Activated T-cell treated with anti-CD3 and anti-CD28 coated beads, Interleukin-2, amount 50 U/mL, for 48 hours (primary cell): ENCODE data around the gene FAM163B.
A peak's percentile ranks its signal among the peaks of the same experiment; 100 is the strongest.
"Not testable (repeated sequence)": the region's sequence is repeated elsewhere in the genome, so short reads cannot be mapped to it uniquely, and the experiment has no call there.

Experiments used
- DNase-seq, 2 experiments: peaks; one replicate each; pipeline ENCODE4 v3.0.0-alpha.2; 2020

The FAM163B gene

GRCh38 chr9:133639613-133640012, 30.4 kb upstream of the FAM163B start:
- DNase-seq: no peak

GRCh38 chr9:133638711-133639110, 29.5 kb upstream of the FAM163B start:
- no peak for DNase-seq

GRCh38 chr9:133638076-133638475, 28.9 kb upstream of the FAM163B start:
- no peak for DNase-seq

GRCh38 chr9:133637451-133638055, 28.4 kb upstream of the FAM163B start:
- DNase-seq: no peak

GRCh38 chr9:133636902-133637301, 27.7 kb upstream of the FAM163B start:
- no peak for DNase-seq

DNA sequence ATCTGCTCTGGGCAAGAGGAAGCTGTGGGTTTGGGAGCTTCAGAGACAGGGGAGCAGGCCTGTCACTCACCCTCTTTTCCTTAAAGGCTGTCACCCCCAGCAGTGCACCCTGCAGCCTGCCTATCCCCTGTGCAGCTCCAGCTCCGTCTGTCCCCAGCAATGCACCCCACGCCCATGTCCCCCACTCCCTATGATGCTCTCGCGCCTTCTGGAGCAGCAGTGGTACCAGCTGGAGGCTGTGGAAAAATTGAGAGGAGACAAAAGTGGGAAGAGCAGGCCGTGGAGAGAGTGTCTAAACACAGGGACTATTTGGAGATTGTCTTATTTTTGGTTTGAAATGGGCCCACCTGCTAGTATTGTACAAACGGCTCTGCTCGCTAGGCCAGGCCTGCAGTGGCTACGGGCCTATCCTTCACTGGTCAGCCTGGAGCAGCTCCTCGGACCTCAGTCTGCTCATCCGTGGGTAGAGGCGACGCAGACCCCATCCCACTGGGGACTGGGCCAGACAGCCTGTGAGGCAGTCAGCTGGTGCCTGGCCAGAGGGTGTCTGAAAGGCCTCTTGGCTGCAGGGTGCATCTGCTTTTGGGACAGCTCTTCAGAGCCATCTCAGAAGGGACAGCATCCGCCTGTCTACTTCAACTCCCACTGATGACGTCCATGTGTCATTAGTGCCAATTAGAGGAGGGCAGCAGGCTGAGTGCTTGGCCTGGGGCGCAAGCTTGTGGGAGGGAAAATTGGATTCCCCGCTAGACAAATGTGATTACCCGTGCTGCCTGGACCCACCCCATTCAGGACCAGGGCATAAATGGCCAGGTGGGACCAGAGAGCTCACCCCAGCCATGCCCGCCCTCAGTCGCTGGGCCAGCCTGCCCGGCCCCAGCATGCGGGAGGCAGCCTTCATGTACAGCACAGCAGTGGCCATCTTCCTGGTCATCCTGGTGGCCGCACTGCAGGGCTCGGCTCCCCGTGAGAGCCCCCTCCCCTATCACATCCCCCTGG, 26.6 kb upstream of the FAM163B start, which contains the start of gene DBH:
Gene DBH (plus strand): TSS at position 831 of the 999 bp plus-strand sequence. CDS start 9 bp downstream, at position 840.
- no peak for DNase-seq

DNA sequence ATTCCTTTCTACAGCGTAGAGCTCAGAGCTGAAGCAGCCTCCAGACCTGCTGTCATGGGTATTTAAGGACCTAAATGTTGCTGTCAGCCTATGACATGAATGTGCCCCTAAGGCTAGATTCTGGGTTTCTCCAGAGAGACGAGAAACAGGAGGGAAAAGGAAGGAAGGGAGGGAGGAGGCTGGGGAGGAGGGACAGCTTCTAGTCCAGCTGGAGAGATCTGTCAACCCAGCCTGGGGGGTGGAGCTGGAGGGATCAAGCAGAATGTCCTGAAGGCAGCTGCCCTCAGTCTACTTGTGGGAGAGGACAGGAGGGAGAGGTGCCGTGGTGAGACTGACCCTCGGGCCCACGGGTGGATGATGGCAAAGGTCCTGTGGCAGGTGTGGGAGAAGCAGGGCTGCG, 25.9 kb upstream of the FAM163B start:
- DNase-seq: no peak

DNA sequence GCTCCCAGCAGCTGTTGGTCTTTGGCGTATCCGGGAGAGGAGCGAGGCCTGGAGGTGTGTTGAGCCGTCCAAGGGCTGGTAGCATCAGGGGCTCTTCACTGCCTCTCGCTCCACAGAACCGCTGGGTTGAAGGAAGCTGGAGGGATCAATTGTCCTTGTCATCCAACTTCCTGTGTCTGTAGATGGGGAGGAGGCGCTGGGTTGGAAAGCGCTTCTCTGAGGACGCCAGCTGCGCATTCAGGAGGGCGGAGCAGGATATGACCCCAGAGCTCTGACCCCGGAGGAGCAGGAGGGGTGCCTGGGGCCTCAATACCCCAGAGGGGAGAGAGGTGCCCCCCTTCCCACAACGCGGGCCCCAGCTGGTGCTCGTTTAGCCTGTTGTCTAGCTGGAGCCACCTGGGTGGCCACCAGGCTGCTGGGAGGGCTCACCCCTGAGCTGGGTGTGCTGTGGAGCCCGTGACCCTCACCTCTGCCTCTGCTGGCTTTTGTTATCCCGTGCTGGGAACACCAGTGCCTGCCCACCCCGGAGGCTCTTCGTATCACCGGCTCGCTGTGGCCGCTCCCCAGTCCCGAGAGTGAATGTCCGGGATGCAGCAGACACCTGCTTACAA, 25.0 kb upstream of the FAM163B start:
- no peak for DNase-seq

DNA sequence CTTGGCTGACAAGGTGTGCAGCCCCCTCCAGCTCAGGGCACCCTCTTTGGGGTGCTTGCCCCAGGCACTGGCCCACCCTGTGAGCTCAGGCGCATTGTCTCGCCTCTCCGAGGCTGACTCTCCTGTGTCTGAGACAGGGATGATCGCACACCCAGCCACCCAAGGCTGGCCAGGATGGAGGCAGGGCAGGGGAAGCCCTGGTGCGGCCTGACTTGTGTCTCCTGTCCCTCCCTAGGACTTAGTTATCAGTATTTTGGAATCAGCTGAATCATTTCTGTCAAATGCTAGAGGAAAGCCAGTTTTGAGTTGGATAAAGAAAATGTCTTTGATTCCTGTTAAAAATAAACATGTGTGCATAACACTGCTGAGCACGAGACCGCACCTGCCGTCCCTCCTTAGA, 24.5 kb upstream of the FAM163B start:
- DNase-seq: no peak

DNA sequence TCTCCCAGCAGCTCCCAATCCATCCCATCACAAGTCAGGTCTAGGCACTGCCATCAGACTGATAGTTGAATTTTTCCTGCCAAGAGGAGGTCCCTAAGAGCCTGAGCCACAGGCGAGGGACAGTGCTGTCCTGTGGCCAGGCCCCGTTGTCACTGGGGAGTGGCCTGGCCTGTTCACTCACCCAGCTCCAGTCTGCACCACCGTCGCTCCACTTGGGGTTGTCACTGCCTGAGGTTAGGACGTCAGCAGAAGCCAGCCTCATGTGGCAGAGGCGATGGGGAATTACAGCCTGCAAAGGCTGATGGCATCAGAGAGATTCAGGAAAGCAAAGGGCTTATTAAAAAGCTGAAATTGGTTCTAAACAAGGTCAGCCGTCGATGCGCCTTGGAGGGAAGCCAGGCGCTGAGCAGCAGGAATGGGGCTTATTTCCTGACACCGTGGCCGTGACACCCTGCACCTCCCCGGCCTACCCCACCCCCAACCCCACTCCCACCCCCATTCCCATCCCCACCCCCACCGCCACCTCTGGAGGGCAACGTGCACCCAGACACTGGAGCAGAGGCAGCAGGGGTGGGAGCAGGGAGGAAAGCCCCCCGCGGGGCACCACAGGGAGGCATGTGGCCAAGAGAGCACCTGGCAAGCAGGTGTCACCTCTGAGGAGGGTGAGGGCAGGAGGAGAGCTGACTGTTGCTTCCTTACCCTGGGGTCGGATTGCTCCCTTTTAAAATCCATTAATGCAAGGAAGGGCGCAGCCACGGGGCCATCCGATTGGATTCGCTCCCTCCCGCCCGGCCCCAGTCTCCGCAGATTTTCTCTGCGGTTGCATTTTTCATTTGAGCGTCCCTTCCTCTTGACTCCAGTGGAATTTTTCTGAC, 23.9 kb upstream of the FAM163B start:
- no peak for DNase-seq

GRCh38 chr9:133631111-133631510, 21.9 kb upstream of the FAM163B start:
- no peak for DNase-seq

DNA sequence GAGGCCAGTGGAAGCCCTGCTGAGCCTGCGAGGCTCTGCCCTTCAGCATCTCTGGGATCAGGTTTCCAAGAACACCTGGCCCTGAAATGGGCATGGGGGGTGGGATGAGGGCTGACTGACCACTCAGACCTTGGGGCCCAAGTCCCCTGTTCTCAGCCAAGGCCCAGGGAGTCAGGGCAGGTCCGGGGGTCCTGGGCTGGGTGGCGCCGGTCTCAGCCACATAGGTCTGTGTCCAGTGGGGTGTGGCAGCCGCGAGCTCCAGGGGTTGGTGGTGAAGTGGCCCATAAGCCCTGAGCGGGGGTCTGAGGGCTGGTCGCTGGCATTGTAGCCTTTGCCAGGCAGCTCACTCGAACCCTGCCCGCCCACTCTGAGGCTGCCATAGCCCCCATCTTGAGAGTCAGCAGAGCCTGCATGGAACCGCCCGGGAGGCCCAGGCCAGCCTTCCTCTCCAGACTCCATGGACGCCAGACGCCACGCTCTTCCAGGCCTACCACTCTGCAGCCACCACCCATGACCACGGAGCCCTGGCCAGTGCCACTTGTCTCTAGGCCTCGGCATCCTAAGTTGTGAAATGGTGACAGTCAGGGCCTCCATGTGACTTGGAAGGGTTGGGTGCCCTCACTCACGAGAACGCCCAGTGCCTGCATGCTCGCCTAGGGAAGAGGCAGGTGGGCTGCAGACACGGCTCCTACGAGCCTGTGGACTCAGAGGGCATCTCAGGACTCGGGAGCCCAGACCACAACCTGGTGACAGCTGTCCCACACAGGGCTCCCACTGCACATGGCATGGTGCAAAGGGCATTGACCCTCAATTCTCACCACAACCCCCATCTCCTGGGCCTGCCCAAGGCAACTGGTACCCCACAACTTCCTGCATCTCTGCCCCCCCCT, 20.3 kb upstream of the FAM163B start:
- DNase-seq: no peak

DNA sequence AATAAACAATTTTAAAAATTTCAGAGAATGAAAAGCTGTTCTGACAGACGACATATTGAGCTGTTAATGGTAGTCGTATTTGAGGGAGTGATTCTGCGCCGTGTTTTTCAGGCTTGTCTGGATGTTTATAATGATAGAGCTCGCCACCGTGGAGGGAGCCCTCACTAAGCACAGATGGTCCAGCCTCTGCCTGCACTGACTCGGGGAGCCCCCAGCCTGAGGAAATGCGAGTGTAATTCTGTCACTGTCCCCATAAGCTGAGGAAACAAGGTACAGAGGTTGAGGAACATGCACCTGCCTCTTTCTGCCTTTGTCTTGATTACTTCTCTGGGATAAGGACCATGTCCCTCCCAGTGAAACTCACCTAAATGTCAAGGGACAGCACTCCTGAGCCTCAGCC, 19.6 kb upstream of the FAM163B start:
- DNase-seq: no peak

GRCh38 chr9:133627341-133627740, 18.2 kb upstream of the FAM163B start:
- no peak for DNase-seq

- not testable (repeated sequence) for DNase-seq
Measured at GRCh38 chr9:133626008-133626407, 16.8 kb upstream of the FAM163B start.

DNA sequence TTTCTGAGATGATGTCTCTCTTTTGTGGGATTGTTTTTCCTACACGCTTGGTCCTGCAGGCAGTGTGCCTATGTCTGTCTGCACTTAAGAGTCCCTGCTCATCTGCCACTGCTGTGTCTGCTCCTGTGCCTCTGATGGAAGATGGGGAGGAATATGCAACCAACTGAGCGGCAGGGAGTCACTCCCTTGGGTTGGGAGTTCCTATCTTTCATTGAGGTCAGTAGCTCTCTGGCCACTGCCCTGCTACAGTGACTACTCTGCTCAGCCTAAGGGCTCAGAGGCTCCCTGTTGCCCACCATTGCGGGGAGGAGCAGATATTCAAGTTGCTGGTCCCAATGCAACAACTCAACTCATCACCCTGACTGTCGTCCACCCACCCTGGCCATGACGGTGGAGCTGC, 13.4 kb upstream of the FAM163B start:
- no peak for DNase-seq

- DNase-seq: no peak
Measured at GRCh38 chr9:133621725-133622267, 12.6 kb upstream of the FAM163B start.

- peak; percentile 53 to 65 for DNase-seq
Measured at GRCh38 chr9:133619791-133620190, 10.6 kb upstream of the FAM163B start.

DNA sequence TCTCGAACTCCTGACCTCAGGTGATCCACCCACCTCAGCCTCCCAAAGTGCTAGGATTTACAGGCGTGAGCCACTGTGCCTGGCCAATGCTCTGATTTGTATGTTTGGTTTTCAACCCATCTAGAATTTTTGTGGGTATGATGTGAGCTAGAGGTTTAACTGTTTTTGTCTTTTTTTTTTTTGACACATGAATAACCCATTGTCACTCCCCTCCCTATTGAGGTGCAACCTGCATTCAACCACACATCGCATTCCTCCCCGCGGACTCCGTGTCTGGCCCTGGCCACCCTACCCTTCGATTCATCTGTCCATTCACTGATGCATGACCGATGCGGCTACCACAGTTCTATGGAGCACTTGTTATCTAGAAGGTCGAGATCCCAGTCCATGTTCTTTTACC, 9.5 kb upstream of the FAM163B start:
- DNase-seq: no peak

DNA sequence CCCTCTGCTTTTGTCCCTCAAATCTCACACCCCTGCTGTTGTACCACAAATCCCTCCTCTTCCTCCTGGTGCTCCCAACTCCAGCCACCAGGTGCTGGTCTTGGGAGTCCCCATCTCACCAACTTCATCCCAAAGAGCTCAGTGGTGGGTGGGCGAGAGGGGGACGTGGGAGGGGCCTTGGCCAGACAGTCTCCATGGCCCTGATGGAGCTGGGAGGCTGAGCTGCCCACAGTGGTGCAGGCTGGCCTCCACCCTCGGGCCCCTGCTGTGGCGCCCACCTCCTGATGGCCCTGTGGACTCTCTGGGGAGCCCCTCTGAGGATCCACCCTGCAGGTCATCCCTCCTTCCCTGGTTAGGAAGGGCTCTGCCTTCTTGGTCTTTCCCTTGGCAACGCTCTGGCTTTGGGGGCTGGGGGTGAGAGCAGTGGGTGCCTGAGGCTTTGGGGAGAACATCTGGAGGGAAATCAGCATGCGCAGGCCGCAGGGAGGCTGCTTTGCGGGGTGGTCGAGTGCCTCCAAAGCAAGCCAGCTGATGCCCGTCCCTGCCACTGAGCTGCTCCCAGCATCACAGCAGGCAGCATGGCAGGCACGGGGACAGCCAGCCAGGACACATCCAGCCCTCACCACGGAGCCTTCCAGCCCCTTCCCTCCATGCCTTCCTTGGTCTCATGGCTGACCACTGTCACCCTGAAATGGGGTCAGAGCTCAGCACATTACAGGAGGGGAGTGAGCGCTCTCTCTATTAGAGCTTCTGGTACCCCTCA, 7.6 kb upstream of the FAM163B start:
- DNase-seq: no peak
